ENCODE data around the gene LRRTM3. TPM values are rescaled to one million over a fixed set of nuclear protein-coding genes. Genes with fewer than 3 reads are reported as not detected.

LRRTM3 gene
- total RNA-seq, 2 experiments from 2014 or later, result not detected

DNA sequence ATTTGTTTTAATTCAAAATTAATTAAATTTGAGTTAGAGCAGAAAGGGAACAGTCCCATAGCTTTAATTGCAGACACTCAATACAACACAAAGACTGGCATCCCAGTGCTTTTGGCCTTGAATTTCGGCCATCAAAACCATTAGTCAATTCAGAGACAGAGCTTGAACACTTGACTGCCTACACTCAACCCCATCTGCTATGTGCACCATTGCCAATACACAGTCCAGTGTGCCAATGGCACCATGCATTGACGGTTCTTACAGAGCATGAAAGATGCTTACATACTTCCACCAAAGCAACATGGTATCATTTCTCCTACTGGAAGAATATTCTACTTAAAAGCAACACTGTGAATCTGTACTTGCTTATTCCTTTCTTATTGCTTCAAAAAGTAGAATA lies 43.6 kb upstream of the LRRTM3 start:
- intact Hi-C loops (cut with micrococcal nuclease), result no loop called here
- no peaks in the 10 kb centered on the region for H3K4me1 Mint-ChIP-seq (ENCODE audit: low read depth)
- no peaks in the 10 kb centered on the region for H3K27me3 Mint-ChIP-seq
- ChIA-PET POLR2A (no interaction called here), CTCF (no interaction called here)
- H3K36me3 Mint-ChIP-seq (ENCODE audit: low read depth), result no peaks in the 10 kb centered on the region
- H3K9me3 Mint-ChIP-seq, result no peaks in the 10 kb centered on the region
- DNase-seq, result no peak
- no peak overlapping the region for H3K4me3 Mint-ChIP-seq
- no peak overlapping the region for H3K27ac Mint-ChIP-seq
- ATAC-seq, result no peak
- TF ChIP-seq, protein P1, sequence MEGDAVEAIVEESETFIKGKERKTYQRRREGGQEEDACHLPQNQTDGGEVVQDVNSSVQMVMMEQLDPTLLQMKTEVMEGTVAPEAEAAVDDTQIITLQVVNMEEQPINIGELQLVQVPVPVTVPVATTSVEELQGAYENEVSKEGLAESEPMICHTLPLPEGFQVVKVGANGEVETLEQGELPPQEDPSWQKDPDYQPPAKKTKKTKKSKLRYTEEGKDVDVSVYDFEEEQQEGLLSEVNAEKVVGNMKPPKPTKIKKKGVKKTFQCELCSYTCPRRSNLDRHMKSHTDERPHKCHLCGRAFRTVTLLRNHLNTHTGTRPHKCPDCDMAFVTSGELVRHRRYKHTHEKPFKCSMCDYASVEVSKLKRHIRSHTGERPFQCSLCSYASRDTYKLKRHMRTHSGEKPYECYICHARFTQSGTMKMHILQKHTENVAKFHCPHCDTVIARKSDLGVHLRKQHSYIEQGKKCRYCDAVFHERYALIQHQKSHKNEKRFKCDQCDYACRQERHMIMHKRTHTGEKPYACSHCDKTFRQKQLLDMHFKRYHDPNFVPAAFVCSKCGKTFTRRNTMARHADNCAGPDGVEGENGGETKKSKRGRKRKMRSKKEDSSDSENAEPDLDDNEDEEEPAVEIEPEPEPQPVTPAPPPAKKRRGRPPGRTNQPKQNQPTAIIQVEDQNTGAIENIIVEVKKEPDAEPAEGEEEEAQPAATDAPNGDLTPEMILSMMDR (IDR thresholded peaks at IDR 0.05), result no peak

DNA sequence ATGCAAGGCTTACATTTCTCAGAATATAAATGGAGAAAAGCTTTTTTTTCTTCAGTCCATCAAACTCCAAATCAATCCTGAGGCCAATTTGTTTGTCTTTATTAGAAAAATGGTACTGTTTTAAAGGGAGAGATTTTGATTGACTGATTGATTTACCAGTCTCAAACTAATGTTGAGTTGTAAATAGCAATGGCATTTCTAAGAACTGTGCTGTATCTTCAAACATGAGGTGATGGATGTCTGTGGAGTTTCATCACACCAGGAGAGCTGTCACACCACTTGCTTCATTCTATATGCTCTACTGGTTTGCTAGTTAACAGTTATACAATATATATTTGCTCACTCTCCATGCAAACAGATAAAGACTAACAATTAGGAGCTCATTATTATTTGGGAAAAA lies 39.0 kb upstream of the LRRTM3 start:
- TF ChIP-seq, protein P1 (IDR thresholded peaks at IDR 0.05), result no peak
- no peaks in the 10 kb centered on the region for H3K36me3 Mint-ChIP-seq (ENCODE audit: low read depth)
- no peak overlapping the region for H3K27ac Mint-ChIP-seq
- H3K27me3 Mint-ChIP-seq, result no peaks in the 10 kb centered on the region
- H3K9me3 Mint-ChIP-seq, result peaks cover 4% of the 10 kb centered on the region
- DNase-seq (no peak), ATAC-seq (no peak)
- H3K4me1 Mint-ChIP-seq (ENCODE audit: low read depth), result no peaks in the 10 kb centered on the region
- ChIA-PET POLR2A (no interaction called here), CTCF (no interaction called here)
- H3K4me3 Mint-ChIP-seq, result no peak overlapping the region
- intact Hi-C loops (cut with micrococcal nuclease), result no loop called here

DNA sequence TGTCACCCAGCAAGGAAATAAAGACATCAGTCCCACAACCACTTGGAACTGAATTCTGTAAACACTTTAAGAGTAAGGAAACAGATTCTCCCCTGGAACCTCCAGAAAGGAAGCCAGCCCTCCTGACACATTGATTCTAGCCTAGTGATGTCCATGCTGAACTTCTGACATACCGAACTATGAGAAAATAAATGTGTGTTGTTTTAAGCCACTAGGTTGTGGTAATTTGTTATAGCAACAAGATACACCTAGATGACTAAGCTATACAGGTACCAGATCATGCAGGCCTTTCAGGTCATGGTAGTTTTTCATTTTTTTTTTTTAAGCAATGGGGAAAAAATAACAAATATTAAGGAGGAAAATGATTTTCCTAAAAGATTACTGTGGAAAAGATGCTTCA lies 37.6 kb upstream of the LRRTM3 start:
- TF ChIP-seq, protein P1 (IDR thresholded peaks at IDR 0.05), result no peak
- ATAC-seq, result no peak
- intact Hi-C loops (cut with micrococcal nuclease), result no loop called here
- Mint-ChIP-seq H3K36me3 (ENCODE audit: low read depth) (no peaks in the 10 kb centered on the region), H3K27me3 (no peaks in the 10 kb centered on the region), H3K9me3 (peaks cover 4% of the 10 kb centered on the region), H3K4me3 (no peak overlapping the region), H3K27ac (no peak overlapping the region), H3K4me1 (ENCODE audit: low read depth) (no peaks in the 10 kb centered on the region)
- no peak for DNase-seq
- CTCF ChIA-PET, result no interaction called here
- POLR2A ChIA-PET, result no interaction called here

DNA sequence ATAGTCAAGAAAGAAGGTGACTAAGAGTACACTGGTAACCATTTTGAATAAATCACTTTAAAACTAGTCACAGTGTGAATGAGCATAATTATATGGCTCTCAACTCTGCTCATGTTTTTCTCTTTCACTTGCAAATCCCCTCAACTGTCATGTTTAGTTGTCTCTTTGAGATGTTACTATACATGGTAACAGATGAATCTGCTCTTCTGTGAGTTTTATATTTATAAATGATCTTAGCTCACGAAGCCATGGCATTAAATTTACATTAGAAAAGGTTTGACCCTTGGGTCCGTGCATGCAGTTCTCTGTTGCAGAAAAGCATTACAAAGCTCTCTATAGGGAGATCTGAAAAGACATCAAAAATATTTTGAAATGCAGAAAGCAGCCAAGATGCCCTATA lies 33.0 kb upstream of the LRRTM3 start:
- Mint-ChIP-seq H3K4me3 (no peak overlapping the region), H3K9me3 (peaks cover 4% of the 10 kb centered on the region), H3K27me3 (no peaks in the 10 kb centered on the region), H3K4me1 (ENCODE audit: low read depth) (no peaks in the 10 kb centered on the region), H3K36me3 (ENCODE audit: low read depth) (no peaks in the 10 kb centered on the region), H3K27ac (no peak overlapping the region)
- ChIA-PET POLR2A (no interaction called here), CTCF (no interaction called here)
- TF ChIP-seq, protein P1 (IDR thresholded peaks at IDR 0.05), result no peak
- intact Hi-C loops (cut with micrococcal nuclease), result no loop called here
- no peak for DNase-seq
- ATAC-seq, result no peak

DNA sequence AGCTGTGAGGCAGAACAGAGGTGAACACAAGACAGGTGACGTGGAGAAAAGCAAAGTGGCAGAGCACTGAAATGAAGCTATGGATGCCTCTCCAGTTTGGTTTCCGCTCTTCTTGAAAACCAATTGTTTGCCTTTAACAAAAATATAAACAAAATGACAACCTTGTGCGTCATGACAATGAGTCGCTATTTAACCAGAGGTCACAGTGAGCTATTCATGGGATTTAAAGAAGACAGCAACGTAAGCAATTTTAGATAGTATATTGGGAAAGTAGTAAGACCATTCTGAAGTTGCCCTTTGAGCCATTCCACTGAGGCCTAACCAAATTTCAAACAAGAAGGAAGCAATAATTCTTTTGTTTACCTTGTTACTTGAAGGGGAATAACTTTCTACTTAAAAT lies 15.2 kb upstream of the LRRTM3 start:
- Mint-ChIP-seq H3K9me3 (peaks cover 2% of the 10 kb centered on the region), H3K36me3 (ENCODE audit: low read depth) (no peaks in the 10 kb centered on the region), H3K27ac (no peak overlapping the region), H3K4me1 (ENCODE audit: low read depth) (no peaks in the 10 kb centered on the region), H3K4me3 (no peak overlapping the region), H3K27me3 (no peaks in the 10 kb centered on the region)
- TF ChIP-seq, protein P1 (IDR thresholded peaks at IDR 0.05), result no peak
- ATAC-seq (no peak), DNase-seq (no peak)
- ChIA-PET POLR2A (no interaction called here), CTCF (no interaction called here)
- intact Hi-C loops (cut with micrococcal nuclease), result no loop called here

All from activated CD8-positive, alpha-beta T cell treated with anti-CD3 and anti-CD28 coated beads for 36 hours (primary cell).